WERI-Rb-1 (cell line): ENCODE measurements around the gene PPFIBP2.

ENCODE experiments used
- DNase-seq: peaks from one replicate; pipeline ENCODE4 v3.0.0-alpha.2; 2020
- H3K27ac ChIP-seq: fragments of 250-450 bp; sonication (Bioruptor Pico); 2 replicates; pipeline ENCODE4 v1.5.1; 2020; ENCODE audit warnings: mild to moderate bottlenecking, moderate library complexity
- H3K27me3 ChIP-seq: fragments of 250-450 bp; sonication (Bioruptor Pico); 2 replicates; pipeline ENCODE4 v1.5.1; 2021; ENCODE audit warnings: mild to moderate bottlenecking, low read depth, moderate library complexity; ENCODE audit not compliant: insufficient read depth, severe bottlenecking
- H3K36me3 ChIP-seq: fragments of 250-450 bp; sonication (Bioruptor Pico); 2 replicates; pipeline ENCODE4 v1.5.1; 2020; ENCODE audit warnings: mild to moderate bottlenecking, moderate library complexity
- H3K4me3 ChIP-seq: 2 replicates; pipeline ENCODE4 v1.5.1; 2011; ENCODE audit warnings: low read depth, mild to moderate bottlenecking, control low read depth, low read length
- H3K9me3 ChIP-seq: fragments of 250-450 bp; sonication (Bioruptor Pico); 2 replicates; pipeline ENCODE4 v1.5.1; 2021; ENCODE audit warnings: mild to moderate bottlenecking, moderate library complexity; ENCODE audit not compliant: severe bottlenecking
- TF ChIP-seq, protein P1 (sequence below): IDR thresholded peaks from 2 replicates; pipeline ENCODE4 v1.5.1; 2011; ENCODE audit warnings: low read depth, mild to moderate bottlenecking, control low read depth, inconsistent platforms, low read length

Gene PPFIBP2

DNA sequence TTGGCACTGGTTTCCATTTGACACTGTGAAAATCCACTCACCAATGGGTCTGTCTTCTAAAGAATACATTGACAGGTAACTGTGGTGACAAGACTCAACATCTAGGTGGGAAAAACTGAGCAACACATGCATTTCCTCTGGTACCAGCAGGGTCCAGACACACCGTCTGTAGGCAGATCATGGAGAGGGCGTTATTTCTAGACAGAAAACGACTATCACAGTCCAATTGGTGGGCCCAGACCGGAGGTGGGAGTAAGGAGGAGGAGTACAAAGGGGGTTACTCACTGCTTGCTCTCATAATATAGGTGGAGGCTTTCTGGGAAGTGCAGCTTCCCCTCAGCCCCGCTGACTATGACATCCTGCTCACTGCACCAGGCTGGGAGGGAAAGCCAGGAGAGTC, 182.6 kb downstream of the PPFIBP2 start:
- Histone ChIP-seq H3K27me3 (peaks cover 63% of the 10 kb centered on the region), H3K4me3 (no peak overlapping the region), H3K9me3 (peaks cover 2% of the 10 kb centered on the region), H3K36me3 (no peaks in the 10 kb centered on the region), H3K27ac (no peak overlapping the region)
- DNase-seq, result no peak
- TF ChIP-seq, protein P1, sequence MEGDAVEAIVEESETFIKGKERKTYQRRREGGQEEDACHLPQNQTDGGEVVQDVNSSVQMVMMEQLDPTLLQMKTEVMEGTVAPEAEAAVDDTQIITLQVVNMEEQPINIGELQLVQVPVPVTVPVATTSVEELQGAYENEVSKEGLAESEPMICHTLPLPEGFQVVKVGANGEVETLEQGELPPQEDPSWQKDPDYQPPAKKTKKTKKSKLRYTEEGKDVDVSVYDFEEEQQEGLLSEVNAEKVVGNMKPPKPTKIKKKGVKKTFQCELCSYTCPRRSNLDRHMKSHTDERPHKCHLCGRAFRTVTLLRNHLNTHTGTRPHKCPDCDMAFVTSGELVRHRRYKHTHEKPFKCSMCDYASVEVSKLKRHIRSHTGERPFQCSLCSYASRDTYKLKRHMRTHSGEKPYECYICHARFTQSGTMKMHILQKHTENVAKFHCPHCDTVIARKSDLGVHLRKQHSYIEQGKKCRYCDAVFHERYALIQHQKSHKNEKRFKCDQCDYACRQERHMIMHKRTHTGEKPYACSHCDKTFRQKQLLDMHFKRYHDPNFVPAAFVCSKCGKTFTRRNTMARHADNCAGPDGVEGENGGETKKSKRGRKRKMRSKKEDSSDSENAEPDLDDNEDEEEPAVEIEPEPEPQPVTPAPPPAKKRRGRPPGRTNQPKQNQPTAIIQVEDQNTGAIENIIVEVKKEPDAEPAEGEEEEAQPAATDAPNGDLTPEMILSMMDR, result no peak
